GM18498 (cell line): ENCODE data around the gene EXOC4.
"Not testable (repeated sequence)": the region's sequence is repeated elsewhere in the genome, so short reads cannot be mapped to it uniquely, and the experiment has no call there.

Experiments
- ATAC-seq: cut with Tn5 transposase; IDR thresholded peaks from one replicate; pipeline ENCODE4 v1.9.1; 2021; ENCODE audit warnings: mild to moderate bottlenecking, moderate library complexity; ENCODE audit not compliant: unreplicated experiment

EXOC4 gene

DNA sequence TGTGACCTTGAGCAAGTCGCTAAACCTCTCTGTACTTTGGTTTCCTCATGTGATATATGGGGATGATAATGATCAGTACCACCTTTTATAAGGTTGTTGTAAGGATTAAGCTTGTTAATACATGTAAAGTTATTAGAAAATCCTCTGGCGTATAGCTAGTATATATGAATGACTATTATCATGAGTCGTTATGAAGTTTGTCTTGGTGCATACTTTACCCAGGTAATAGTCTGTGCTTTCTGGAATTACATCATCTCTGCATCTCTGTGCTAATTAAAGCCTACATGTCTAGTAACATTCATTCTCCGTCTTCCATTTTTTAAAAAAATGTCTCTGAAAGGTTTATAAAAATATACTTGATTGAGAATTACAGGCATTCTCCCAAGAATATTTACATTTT is 524.8 kb downstream of the EXOC4 start:
- no peak for ATAC-seq

- no peak for ATAC-seq
Observed at GRCh38 chr7:133778472-133778871, 525.6 kb downstream of the EXOC4 start.

GRCh38 chr7:133779538-133779937 is 526.7 kb downstream of the EXOC4 start:
- not testable (repeated sequence) for ATAC-seq

GRCh38 chr7:133780912-133781311 is 528.0 kb downstream of the EXOC4 start:
- no peak for ATAC-seq

- ATAC-seq, result no peak
Observed at GRCh38 chr7:133781486-133782090, 528.7 kb downstream of the EXOC4 start.

GRCh38 chr7:133782470-133782869 is 529.6 kb downstream of the EXOC4 start:
- no peak for ATAC-seq

DNA sequence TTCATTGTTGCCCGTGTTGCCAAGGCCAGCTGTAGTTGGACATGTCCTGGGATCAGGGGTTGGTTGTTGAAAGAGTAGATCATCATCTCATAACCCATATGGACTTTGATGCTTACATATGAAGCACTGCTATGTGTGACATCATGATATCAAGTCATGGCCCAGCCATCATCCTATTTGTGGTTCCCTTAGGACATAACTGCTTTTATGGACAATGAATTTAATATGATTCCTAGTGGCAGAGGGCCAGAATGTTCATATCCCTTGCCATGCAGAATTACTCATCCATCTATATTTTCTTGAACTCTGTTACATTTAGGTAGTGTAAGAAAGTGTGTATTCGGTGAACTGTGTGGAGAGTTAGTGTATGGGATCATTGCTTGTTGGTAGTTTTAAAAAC is 530.4 kb downstream of the EXOC4 start:
- no peak for ATAC-seq

DNA sequence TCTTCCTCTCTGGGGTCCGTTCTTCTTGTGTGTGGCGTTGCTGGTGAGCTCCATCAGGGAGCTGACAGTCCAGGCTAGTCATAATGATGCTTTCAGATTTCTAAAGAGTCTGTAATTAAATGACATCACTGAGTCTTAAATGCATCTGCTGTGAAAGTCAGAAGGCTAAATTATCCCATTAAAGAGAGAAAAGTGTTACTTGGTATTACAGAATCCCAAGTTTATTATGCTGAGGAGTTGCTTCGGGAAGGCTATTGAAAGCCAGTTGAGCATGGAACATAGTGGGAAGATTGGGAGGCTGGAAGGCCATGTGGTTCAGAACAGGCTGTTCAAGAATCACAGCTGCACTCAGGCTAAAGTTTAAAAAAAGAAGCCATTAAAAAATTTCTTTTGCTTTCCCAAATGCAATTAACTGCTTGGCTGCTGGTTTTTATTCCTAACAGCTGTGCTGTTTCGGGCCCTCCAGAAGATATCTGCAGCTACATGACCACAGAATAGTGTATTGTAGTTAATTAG is 531.7 kb downstream of the EXOC4 start:
- no peak for ATAC-seq

DNA sequence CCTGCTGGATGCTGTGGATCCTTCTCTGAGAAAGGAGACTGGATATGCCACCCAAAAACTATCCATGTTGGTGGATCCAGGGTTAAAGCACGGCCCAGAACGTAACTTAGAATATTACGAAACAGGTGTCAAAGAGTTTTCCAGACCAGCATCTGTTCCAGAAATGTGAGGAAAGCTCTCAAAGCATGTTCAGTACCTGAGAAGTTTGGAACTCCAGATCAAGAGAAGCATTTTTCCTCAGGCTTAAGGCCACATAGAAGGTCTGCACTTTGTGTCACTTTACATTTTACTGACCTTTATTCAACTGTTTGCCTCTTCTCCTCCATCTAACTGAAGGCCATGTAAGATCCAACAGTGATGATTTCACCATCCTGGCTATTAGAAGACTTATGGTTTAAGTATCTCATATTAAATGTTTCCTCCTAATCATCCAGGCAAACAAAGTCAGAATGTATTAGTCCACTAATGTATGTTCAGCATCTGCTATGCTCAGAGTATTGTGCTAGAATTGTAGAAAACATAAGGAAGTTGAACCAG is 533.6 kb downstream of the EXOC4 start:
- ATAC-seq, result no peak

GRCh38 chr7:133789974-133790373 is 537.1 kb downstream of the EXOC4 start:
- ATAC-seq, result no peak

DNA sequence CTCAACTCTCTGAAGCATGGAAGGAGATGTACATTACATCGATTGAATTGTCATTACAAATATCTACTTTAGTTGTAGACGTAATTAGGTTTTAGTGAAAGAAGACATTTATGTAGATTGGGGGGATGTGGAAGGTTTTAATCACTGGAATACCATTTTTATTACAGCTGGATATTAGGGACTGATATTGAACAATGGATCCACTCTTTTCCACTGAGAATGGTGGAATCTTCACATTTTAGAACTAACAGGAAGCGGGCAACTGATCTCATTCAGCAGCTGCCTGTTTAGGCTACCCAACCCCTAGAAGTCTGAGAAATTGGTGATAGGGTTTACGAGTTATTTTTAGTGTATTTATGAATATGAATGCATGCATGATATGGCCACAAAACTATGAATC is 538.0 kb downstream of the EXOC4 start:
- ATAC-seq, result no peak

DNA sequence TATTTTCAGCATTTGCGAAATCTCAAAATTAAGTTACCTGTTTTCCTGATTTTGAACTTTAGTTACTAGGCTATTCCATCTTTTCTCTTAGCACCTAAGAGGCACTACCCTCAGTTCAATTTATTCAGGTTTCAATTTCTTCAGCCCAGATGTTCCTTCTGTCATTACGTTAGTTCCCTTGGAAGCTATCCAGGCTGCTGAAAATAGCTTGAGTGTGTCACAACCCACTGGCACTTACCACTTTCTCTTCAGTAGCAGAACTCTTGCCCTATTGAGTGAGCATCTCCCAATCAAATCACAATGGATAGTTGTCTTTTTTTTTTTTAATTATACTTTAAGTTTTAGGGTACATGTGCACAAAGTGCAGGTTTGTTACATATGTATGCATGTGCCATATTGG is 541.6 kb downstream of the EXOC4 start:
- no peak for ATAC-seq

DNA sequence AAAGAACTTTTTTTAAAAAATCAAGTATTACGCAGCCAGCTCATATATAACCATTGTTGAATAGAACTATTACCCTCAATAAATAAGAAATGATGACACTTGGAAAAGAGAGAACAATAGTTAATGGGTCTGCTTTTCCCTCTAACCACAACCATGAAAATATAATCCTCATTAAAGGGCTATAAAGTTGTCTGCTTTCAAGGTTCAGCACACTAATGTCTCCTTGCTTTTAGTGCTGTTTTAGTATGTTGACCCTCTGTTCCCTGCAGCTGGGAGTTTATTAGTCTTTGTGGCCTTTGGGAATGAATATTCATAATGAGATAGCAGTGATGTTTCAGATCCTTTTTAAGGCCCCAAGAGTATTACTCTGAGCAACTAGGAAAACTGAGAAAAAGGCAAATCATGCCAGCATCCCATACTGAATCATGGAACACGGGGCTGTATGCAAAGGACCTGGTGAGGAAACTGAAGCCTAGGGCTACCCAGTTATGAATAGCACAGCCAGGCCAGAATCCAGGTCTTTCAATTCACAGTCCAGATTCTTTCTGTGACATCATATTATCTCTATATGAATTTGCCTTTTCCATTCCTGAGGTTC is 542.3 kb downstream of the EXOC4 start:
- no peak for ATAC-seq

DNA sequence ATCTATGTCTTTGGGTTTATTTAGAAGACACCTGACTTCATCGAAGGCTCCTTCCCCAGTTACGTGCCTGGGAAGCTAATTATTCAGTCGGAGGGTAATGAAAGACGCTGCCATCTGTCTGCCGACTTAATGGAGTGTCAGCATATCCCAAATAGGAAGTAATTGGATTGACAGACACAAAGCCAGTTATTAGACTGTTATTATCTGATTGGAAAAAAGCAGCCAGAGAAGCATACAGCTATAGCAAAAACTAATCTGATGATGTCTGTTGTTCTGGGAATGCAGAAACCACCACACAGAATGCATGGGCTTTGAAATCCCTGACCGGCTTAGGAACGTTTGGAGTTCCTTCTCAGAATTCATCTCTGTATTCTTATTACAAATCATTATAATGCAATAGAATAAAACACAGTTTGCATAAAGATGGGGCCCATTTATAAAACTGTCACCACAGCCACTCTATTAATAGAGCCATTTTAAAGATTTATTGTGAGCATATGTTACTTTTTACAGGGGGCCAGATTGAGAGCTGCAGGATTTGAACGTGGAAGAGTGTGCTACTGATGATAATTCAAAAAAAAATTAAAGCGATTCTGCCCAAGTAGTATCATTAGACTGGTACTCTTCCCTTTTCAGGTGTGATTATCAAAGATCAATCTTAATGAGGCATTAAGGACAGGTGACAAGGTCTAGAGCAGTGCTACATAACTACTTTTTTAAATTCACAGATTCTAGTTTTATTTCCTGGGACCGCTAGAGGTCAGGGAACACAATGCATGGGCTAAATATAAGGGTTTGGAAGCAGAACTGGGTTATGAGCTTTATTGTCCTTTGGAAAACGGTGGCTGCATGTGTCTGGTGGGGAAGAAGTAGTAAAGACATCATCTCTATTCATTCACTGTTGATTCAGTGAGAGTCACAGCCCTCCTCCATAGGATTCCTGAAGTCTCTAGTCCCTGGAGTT is 544.2 kb downstream of the EXOC4 start:
- no peak for ATAC-seq

DNA sequence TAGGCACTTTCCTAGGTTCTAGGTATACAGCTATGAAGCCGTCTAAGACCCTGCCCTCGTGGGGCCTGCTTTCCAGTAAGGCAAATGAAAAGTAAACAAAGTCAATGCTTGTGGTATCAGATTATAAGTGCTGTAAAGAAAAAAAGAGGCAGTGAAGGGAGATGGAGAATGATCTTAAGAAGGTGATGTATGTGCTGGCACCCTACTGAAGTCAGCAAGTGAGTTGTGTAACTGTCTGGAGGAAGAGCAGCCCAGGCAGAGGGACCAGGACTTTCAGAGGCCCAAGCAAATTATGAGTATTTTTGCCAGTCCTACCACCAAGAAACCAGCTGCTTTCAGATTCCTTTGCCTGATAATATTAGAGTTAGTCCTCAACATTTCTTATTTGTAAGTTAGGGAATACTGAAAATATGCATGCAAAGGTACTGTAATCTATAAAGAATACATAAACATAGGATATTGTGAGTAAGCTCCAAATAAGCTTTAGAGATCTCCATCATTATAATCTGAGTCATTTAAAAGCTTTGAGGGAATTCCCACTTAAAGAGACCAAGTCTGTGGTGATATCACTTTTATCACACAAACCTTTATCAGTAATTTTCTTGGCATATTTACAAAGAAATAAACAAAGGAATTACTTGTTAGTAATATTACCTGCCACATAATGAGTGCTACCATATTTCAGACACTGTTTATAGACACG is 545.1 kb downstream of the EXOC4 start:
- ATAC-seq, result no peak

- no peak for ATAC-seq
Observed at GRCh38 chr7:133801341-133801740, 548.5 kb downstream of the EXOC4 start.

DNA sequence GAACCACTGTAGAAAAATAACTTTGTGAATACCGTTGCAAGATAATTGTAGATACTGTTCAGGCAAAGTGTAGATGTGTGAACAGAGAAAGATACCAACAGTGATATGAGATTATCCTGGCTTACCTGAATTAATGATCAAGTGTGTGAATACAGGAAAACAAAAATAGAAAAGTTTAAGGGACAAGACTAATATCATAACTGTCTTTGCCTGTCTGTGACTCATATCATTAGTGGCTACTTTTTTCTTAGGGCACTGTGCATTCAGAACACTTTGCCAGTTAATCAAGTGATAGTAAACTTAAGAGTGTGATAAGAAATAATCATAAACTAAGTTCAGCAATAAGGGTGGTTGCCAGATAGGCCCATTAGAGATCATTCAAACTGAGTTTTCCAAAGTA is 551.2 kb downstream of the EXOC4 start:
- no peak for ATAC-seq

DNA sequence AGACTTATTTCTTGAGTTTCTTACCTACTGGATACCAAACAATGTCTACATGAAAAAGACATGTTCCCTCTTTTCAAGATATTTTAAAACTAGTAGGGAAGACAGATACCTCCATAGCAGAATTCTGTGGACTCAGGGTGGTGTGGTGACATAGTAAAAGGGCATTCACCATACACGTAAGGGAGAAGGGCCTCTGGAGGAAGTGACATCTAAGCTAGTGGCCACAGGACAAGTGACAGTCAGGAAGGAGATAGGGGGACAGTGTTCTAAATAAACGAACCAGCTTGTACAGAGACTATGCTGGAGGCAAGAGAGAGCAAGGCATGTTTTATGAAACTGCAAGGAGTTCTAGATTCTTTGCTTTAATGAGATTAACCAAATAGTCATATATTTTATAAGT is 552.5 kb downstream of the EXOC4 start:
- ATAC-seq, result no peak

GRCh38 chr7:133807624-133808492 is 555.0 kb downstream of the EXOC4 start:
- ATAC-seq, result no peak

DNA sequence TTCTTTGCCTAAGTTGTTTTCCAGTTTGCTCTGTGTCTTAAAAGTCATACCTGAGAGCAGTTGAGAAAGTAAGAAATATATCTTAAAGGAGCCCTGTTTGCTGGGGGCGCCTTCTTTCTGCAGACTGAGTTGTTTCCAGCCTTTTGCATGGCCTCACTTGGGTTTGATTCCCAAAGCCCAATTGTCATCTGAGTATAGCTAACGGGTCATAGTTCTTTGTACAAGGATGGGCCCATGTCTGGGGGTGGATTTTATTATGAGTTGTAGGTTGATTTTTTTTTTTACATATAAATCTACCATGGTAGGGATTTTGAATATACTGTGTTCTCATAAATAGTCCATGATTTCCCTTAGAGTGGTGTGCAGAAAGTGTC is 555.6 kb downstream of the EXOC4 start:
- ATAC-seq, result no peak
